ENCODE data around the gene ABCG1. TPM values are rescaled to one million over a fixed set of nuclear protein-coding genes. Genes with fewer than 3 reads are reported as not detected.

Gene ABCG1
- total RNA-seq, 4 donors from 2014 or later = 3.4 to 43.3 (median 10.3) TPM

GRCh38 chr21:42309753-42310213 lies 90.8 kb downstream of the ABCG1 start:
- H3K4me3 ChIP-seq = no peak overlapping the region
- ATAC-seq (peak; percentile 37 to 62), DNase-seq (no peak)
- in situ Hi-C loops (cut with MboI; ENCODE audit: low sequenced_read_pairs in 4 of 4) = loop anchor here in 1 of 4 donors (25.0 kb wide), 1 partner anchor 503 kb away; no protein-coding TSS in a partner anchor
- TF ChIP-seq CTCF (IDR thresholded peaks at IDR 0.05 in 4 of 5, conservative IDR thresholded peaks at IDR 0.05 in 1 of 5) (peak; percentile 54 to 82 (median 63)), POLR2A (IDR thresholded peaks at IDR 0.05) (no peak)
- intact Hi-C loops (cut with DNase I; ENCODE audit: low total_unique reads) = loop anchor here (2.0 kb wide), 2 partner anchors 21 to 227 kb away; no protein-coding TSS in a partner anchor
- no peak overlapping the region for H3K27ac ChIP-seq
- H3K36me3 ChIP-seq = no peaks in the 10 kb centered on the region
- peaks cover 0 to 21% (median 9%) of the 10 kb centered on the region in 3 donors for H3K27me3 ChIP-seq
- no peaks in the 10 kb centered on the region for H3K9me3 ChIP-seq
- peaks cover 0 to 5% of the 10 kb centered on the region in 2 donors for H3K4me1 ChIP-seq

GRCh38 chr21:42310411-42311001 lies 91.6 kb downstream of the ABCG1 start:
- intact Hi-C loops (cut with DNase I; ENCODE audit: low total_unique reads) (no loop called here), in situ Hi-C loops (cut with MboI; ENCODE audit: low sequenced_read_pairs in 4 of 4) (loop anchor here in 1 of 4 donors (25.0 kb wide), 1 partner anchor 502 kb away; no protein-coding TSS in a partner anchor)
- no peaks in the 10 kb centered on the region for H3K36me3 ChIP-seq
- H3K27me3 ChIP-seq = peaks cover 0 to 21% (median 9%) of the 10 kb centered on the region in 3 donors
- no peak overlapping the region for H3K27ac ChIP-seq
- H3K4me1 ChIP-seq = peaks cover 0 to 5% of the 10 kb centered on the region in 2 donors
- H3K9me3 ChIP-seq = no peaks in the 10 kb centered on the region
- H3K4me3 ChIP-seq = no peak overlapping the region
- no peak for TF ChIP-seq CTCF (IDR thresholded peaks at IDR 0.05 in 4 of 5, conservative IDR thresholded peaks at IDR 0.05 in 1 of 5)
- no peak for TF ChIP-seq POLR2A (IDR thresholded peaks at IDR 0.05)
- ATAC-seq (no peak), DNase-seq (no peak)

- no peaks in the 10 kb centered on the region for H3K9me3 ChIP-seq
- peaks cover 0 to 21% (median 9%) of the 10 kb centered on the region in 3 donors for H3K27me3 ChIP-seq
- intact Hi-C loops (cut with DNase I; ENCODE audit: low total_unique reads) (no loop called here), in situ Hi-C loops (cut with MboI; ENCODE audit: low sequenced_read_pairs in 4 of 4) (loop anchor here in 1 of 4 donors (25.0 kb wide), 1 partner anchor 501 kb away; no protein-coding TSS in a partner anchor)
- DNase-seq = no peak
- ATAC-seq = no peak
- no peak overlapping the region for H3K4me3 ChIP-seq
- no peaks in the 10 kb centered on the region for H3K36me3 ChIP-seq
- TF ChIP-seq POLR2A (IDR thresholded peaks at IDR 0.05) (no peak), CTCF (IDR thresholded peaks at IDR 0.05 in 4 of 5, conservative IDR thresholded peaks at IDR 0.05 in 1 of 5) (no peak)
- H3K4me1 ChIP-seq = peaks cover 0 to 5% of the 10 kb centered on the region in 2 donors
- H3K27ac ChIP-seq = no peak overlapping the region
These were observed 92.2 kb downstream of the ABCG1 start for GRCh38 chr21:42311160-42311559.

GRCh38 chr21:42311816-42312625 lies 93.1 kb downstream of the ABCG1 start:
- DNase-seq (no peak), ATAC-seq (no peak)
- no peak overlapping the region for H3K27ac ChIP-seq
- H3K36me3 ChIP-seq = no peaks in the 10 kb centered on the region
- TF ChIP-seq CTCF (IDR thresholded peaks at IDR 0.05 in 4 of 5, conservative IDR thresholded peaks at IDR 0.05 in 1 of 5) (no peak), POLR2A (IDR thresholded peaks at IDR 0.05) (no peak)
- no peaks in the 10 kb centered on the region for H3K9me3 ChIP-seq
- peaks cover 0 to 18% (median 9%) of the 10 kb centered on the region in 3 donors for H3K27me3 ChIP-seq
- in situ Hi-C loops (cut with MboI; ENCODE audit: low sequenced_read_pairs in 4 of 4) (loop anchor here in 1 of 4 donors (25.0 kb wide), 1 partner anchor 500 kb away; no protein-coding TSS in a partner anchor), intact Hi-C loops (cut with DNase I; ENCODE audit: low total_unique reads) (no loop called here)
- H3K4me1 ChIP-seq = peaks cover 0 to 5% of the 10 kb centered on the region in 2 donors
- no peak overlapping the region for H3K4me3 ChIP-seq
